ENCODE measurements around the gene ANKEF1. TPM values are rescaled to one million over a fixed set of nuclear protein-coding genes. Genes with fewer than 3 reads are reported as not detected.
A peak's percentile ranks its signal among the peaks of the same experiment; 100 is the strongest.

Gene ANKEF1
- total RNA-seq, 1 donor from 2014 or later, result 8.3 TPM

DNA sequence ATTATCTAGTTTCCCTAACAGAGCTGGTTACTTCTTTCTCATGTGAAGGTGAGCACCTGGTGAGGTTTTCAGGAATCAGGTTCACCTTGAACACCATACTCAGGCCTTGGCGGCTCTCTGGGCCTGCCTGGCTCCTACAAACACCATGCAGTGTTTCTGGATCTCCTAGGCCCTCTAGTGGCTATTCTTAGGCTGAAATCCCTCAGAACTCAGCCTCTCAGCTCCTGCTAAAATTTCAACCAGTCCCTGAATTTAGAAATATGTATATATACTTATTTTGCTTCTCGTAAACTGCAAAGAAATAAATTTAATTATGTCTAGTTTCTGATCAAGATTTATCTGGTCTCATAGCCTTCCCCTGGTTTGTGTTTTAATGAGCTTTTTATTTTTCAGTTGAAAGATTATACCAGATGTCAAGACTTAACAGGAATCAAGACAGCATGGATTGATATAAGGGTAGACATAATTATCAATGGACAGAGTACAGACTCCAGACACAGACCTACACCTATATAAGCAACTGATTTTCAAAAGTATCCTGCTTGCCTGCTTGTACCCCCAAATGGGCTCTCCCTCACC is 55.9 kb downstream of the ANKEF1 start:
- no peak overlapping the region for H3K4me2 ChIP-seq
- H3K4me1 ChIP-seq, result no peaks in the 10 kb centered on the region
- no peak overlapping the region for H3K4me3 Mint-ChIP-seq
- H3K79me2 ChIP-seq (ENCODE audit: low read depth), result no peaks in the 10 kb centered on the region
- H3K9me3 Mint-ChIP-seq, result no peaks in the 10 kb centered on the region
- no peak overlapping the region for H3K9ac ChIP-seq
- H3K4me1 Mint-ChIP-seq, result peaks cover 3% of the 10 kb centered on the region
- no peaks in the 10 kb centered on the region for H3F3A ChIP-seq (ENCODE audit: low read depth)
- no peak overlapping the region for H3K27ac Mint-ChIP-seq
- H2AFZ ChIP-seq (replicated peaks), result no peak overlapping the region
- H3K27ac ChIP-seq, result no peak overlapping the region
- peak; percentile 75 for DNase-seq (ENCODE audit: low spot score)
- TF ChIP-seq EZH2phosphoT487 (IDR thresholded peaks at IDR 0.05) (no peak), CTCF (IDR thresholded peaks at IDR 0.05) (peak; percentile 82)
- H3K36me3 ChIP-seq, result no peaks in the 10 kb centered on the region
- no peaks in the 10 kb centered on the region for H4K20me1 ChIP-seq (ENCODE audit: low read depth)
- no peaks in the 10 kb centered on the region for H3K9me3 ChIP-seq (ENCODE audit: low read depth)
- no peaks in the 10 kb centered on the region for H3K27me3 ChIP-seq
- H3K4me3 ChIP-seq, result no peak overlapping the region
- no peaks in the 10 kb centered on the region for H3K27me3 Mint-ChIP-seq (ENCODE audit: insufficient read depth, low read depth)
- H3K36me3 Mint-ChIP-seq, result no peaks in the 10 kb centered on the region

DNA sequence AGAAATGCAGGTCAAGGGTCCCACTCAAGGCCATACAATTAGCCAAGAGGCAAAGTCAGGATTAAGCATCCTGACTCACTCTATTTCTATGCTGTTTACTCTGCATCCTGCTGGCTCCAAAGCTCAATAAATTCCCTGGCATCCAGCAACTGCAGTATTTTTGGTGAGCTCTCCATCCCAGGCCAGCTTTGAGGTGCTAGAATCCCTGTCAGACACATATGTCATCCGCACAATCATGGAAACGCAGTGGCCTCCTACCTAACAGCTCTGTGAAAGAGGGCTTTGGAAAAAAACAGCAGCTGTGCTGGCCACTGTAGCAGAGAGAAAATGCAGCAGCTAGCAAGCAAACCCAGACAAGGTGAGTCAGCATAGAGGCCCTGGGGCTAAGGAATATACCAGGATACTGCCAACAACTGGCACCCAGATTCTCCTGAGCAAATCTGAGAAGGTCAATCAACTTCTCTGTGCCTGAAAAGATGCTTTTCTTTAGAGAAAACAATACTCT is 58.4 kb downstream of the ANKEF1 start:
- H3K9me3 ChIP-seq (ENCODE audit: low read depth), result peaks cover 3% of the 10 kb centered on the region
- H3K4me3 Mint-ChIP-seq, result no peak overlapping the region
- no peak overlapping the region for H3K27ac ChIP-seq
- no peaks in the 10 kb centered on the region for H4K20me1 ChIP-seq (ENCODE audit: low read depth)
- H3K79me2 ChIP-seq (ENCODE audit: low read depth), result no peaks in the 10 kb centered on the region
- H3K9ac ChIP-seq, result no peak overlapping the region
- H2AFZ ChIP-seq (replicated peaks), result no peak overlapping the region
- no peaks in the 10 kb centered on the region for H3K36me3 Mint-ChIP-seq
- no peak overlapping the region for H3K4me2 ChIP-seq
- no peaks in the 10 kb centered on the region for H3K27me3 Mint-ChIP-seq (ENCODE audit: insufficient read depth, low read depth)
- TF ChIP-seq EZH2phosphoT487 (IDR thresholded peaks at IDR 0.05) (no peak), CTCF (IDR thresholded peaks at IDR 0.05) (no peak), EZH2 (IDR thresholded peaks at IDR 0.05) (no peak)
- H3K4me1 Mint-ChIP-seq, result peaks cover 3% of the 10 kb centered on the region
- no peaks in the 10 kb centered on the region for H3K9me3 Mint-ChIP-seq
- H3K27me3 ChIP-seq, result no peaks in the 10 kb centered on the region
- H3K4me1 ChIP-seq, result no peaks in the 10 kb centered on the region
- H3F3A ChIP-seq (ENCODE audit: low read depth), result no peaks in the 10 kb centered on the region
- H3K36me3 ChIP-seq, result no peaks in the 10 kb centered on the region
- H3K4me3 ChIP-seq, result no peak overlapping the region
- H3K27ac Mint-ChIP-seq, result peak overlapping the region; percentile 32
- no peak for DNase-seq (ENCODE audit: low spot score)

- H3K36me3 ChIP-seq, result no peaks in the 10 kb centered on the region
- TF ChIP-seq CTCF (IDR thresholded peaks at IDR 0.05) (no peak), EZH2phosphoT487 (IDR thresholded peaks at IDR 0.05) (no peak), EZH2 (IDR thresholded peaks at IDR 0.05) (no peak)
- peaks cover 4% of the 10 kb centered on the region for H3K9me3 ChIP-seq (ENCODE audit: low read depth)
- no peaks in the 10 kb centered on the region for H3F3A ChIP-seq (ENCODE audit: low read depth)
- no peak overlapping the region for H3K9ac ChIP-seq
- no peak overlapping the region for H3K4me3 Mint-ChIP-seq
- H3K27ac ChIP-seq, result no peak overlapping the region
- peaks cover 3% of the 10 kb centered on the region for H3K9me3 Mint-ChIP-seq
- no peaks in the 10 kb centered on the region for H3K27me3 ChIP-seq
- H3K4me1 ChIP-seq, result no peaks in the 10 kb centered on the region
- no peak overlapping the region for H3K4me2 ChIP-seq
- no peaks in the 10 kb centered on the region for H3K36me3 Mint-ChIP-seq
- no peak overlapping the region for H3K4me3 ChIP-seq
- H3K27ac Mint-ChIP-seq, result no peak overlapping the region
- no peaks in the 10 kb centered on the region for H3K27me3 Mint-ChIP-seq (ENCODE audit: insufficient read depth, low read depth)
- no peaks in the 10 kb centered on the region for H4K20me1 ChIP-seq (ENCODE audit: low read depth)
- DNase-seq (ENCODE audit: low spot score), result no peak
- H2AFZ ChIP-seq (replicated peaks), result peak overlapping the region; percentile 30
- peaks cover 3% of the 10 kb centered on the region for H3K4me1 Mint-ChIP-seq
- no peaks in the 10 kb centered on the region for H3K79me2 ChIP-seq (ENCODE audit: low read depth)
These were observed 59.9 kb downstream of the ANKEF1 start for GRCh38 chr20:10094566-10095173.

Measured in neural progenitor cell (in vitro differentiated cells).